ENCODE data around the gene CLINT1. TPM values are rescaled to one million over a fixed set of nuclear protein-coding genes. Genes with fewer than 3 reads are reported as not detected.

Gene CLINT1
- total RNA-seq, 4 donors from 2014 or later = 69.1 to 103 (median 88.6) TPM

DNA sequence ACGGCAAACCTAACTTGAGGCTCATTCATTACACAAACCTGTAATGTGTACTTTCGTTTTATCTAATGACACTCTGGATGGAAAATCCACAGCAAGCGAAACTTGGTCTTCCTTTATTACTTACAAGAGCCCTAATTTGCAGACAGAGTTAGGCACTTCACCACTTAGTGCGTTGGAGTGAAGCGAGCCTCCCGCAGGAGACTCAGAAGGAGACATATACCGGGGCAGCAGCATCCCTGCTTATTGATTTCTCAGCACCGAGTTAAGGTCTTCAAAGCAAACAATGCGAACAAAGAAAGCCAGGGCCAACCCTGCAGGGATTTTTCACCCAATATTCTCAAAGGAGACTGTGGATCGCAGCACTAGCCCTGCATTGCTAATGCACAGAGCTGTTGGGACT is 86.8 kb downstream of the CLINT1 start:
- Histone ChIP-seq H3K27me3 (no peaks in the 10 kb centered on the region), H3K4me1 (no peaks in the 10 kb centered on the region), H3K36me3 (no peaks in the 10 kb centered on the region), H3K9me3 (no peaks in the 10 kb centered on the region), H3K4me3 (no peak overlapping the region), H3K27ac (no peak overlapping the region)
- WGBS, 2 donors (ENCODE audit: low coverage in 1 of 2) = 82 to 90% methylated on average over 4 to 10 of the region's 10 CpGs
- TF ChIP-seq CTCF (IDR thresholded peaks at IDR 0.05) = no peak
- no peak for TF ChIP-seq POLR2AphosphoS5 (IDR thresholded peaks at IDR 0.05)
- TF ChIP-seq POLR2A (IDR thresholded peaks at IDR 0.05) = no peak
- no peak for TF ChIP-seq EP300 (IDR thresholded peaks at IDR 0.05)
- ATAC-seq = no peak

- TF ChIP-seq CTCF (IDR thresholded peaks at IDR 0.05) (no peak), EP300 (IDR thresholded peaks at IDR 0.05) (no peak), POLR2A (IDR thresholded peaks at IDR 0.05) (no peak), POLR2AphosphoS5 (IDR thresholded peaks at IDR 0.05) (no peak)
- Histone ChIP-seq H3K9me3 (no peaks in the 10 kb centered on the region), H3K4me3 (no peak overlapping the region), H3K4me1 (no peaks in the 10 kb centered on the region), H3K27me3 (no peaks in the 10 kb centered on the region), H3K27ac (no peak overlapping the region), H3K36me3 (no peaks in the 10 kb centered on the region)
- no peak for ATAC-seq
- WGBS, 2 donors (ENCODE audit: low coverage in 1 of 2) = 76 to 85% methylated on average over 4 of the region's 4 CpGs
These were observed 88.3 kb downstream of the CLINT1 start for GRCh38 chr5:157770665-157771064.

DNA sequence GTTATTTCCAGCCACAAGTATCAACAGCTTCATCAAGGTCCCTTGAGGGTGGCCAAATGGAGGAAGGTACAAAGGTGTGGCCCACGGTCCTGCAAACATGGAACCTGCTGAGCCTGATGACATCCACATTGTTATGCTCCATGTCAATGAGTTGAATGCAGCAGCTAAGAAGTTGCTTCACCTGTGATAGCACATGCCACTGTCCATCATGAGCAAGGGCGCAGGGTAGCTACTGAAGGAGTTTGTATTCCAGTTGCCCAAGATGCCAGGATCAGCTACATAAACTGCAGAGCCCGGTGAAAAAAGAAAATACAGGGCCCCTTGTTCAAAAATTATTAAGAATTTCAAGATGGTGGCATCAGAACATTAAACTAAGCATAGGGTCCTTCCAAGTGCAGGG is 91.3 kb downstream of the CLINT1 start:
- Histone ChIP-seq H3K27ac (no peak overlapping the region), H3K36me3 (no peaks in the 10 kb centered on the region), H3K4me1 (no peaks in the 10 kb centered on the region), H3K27me3 (no peaks in the 10 kb centered on the region), H3K9me3 (no peaks in the 10 kb centered on the region), H3K4me3 (no peak overlapping the region)
- WGBS, 2 donors (ENCODE audit: low coverage in 1 of 2) = 88 to 100% methylated on average over 1 to 2 of the region's 3 CpGs
- no peak for ATAC-seq
- TF ChIP-seq POLR2AphosphoS5 (IDR thresholded peaks at IDR 0.05) = no peak
- TF ChIP-seq POLR2A (IDR thresholded peaks at IDR 0.05) = no peak
- TF ChIP-seq EP300 (IDR thresholded peaks at IDR 0.05) = no peak
- no peak for TF ChIP-seq CTCF (IDR thresholded peaks at IDR 0.05)

DNA sequence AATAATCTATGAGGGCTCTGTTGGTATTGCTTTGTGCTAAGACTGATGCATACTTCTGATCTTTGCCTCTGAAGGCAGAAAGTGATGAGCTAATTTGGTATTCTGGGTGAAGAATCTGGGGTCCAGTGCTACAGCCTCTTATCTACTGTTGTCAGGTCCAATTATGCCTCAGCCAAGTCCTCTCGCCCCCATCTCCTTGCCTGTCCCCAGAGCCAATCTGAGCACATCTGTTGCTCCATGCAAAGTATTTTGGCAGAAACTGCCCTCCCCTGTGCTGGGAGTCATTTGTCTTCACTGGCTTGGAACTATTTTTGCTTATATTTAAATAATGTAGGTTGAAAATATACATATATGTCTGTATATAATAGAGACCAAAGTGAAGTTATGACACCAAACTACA is 92.0 kb downstream of the CLINT1 start:
- WGBS, 2 donors (ENCODE audit: low coverage in 1 of 2) = 40 to 57% methylated on average over 1 of the region's 1 CpG
- no peak overlapping the region for H3K4me3 ChIP-seq
- H3K27ac ChIP-seq = no peak overlapping the region
- no peaks in the 10 kb centered on the region for H3K36me3 ChIP-seq
- no peaks in the 10 kb centered on the region for H3K27me3 ChIP-seq
- H3K9me3 ChIP-seq = no peaks in the 10 kb centered on the region
- H3K4me1 ChIP-seq = peaks cover 0 to 8% (median 0%) of the 10 kb centered on the region in 3 donors
- TF ChIP-seq CTCF (IDR thresholded peaks at IDR 0.05) (no peak), EP300 (IDR thresholded peaks at IDR 0.05) (no peak), POLR2AphosphoS5 (IDR thresholded peaks at IDR 0.05) (no peak), POLR2A (IDR thresholded peaks at IDR 0.05) (no peak)
- ATAC-seq = no peak

- no peaks in the 10 kb centered on the region for H3K27me3 ChIP-seq
- no peak overlapping the region for H3K4me3 ChIP-seq
- H3K9me3 ChIP-seq = no peaks in the 10 kb centered on the region
- H3K27ac ChIP-seq = no peak overlapping the region
- no peaks in the 10 kb centered on the region for H3K36me3 ChIP-seq
- no peak for ATAC-seq
- H3K4me1 ChIP-seq = peaks cover 0 to 12% (median 3%) of the 10 kb centered on the region in 3 donors
- TF ChIP-seq CTCF (IDR thresholded peaks at IDR 0.05) (no peak), EP300 (IDR thresholded peaks at IDR 0.05) (no peak), POLR2AphosphoS5 (IDR thresholded peaks at IDR 0.05) (no peak), POLR2A (IDR thresholded peaks at IDR 0.05) (no peak)
- 72 to 97% methylated on average over 4 to 7 of the region's 7 CpGs for WGBS, 2 donors (ENCODE audit: low coverage in 1 of 2)
These were observed 92.5 kb downstream of the CLINT1 start for GRCh38 chr5:157766442-157766841.
